VCaP (cell line): Measurements from ENCODE around the gene LMAN1L.

Source experiments
- H3K27ac ChIP-seq: fragments of 450-650 bp; 2 replicates; pipeline ENCODE4 v1.5.1; 2017
- CTCF ChIP-seq: fragments of 450-650 bp; conservative IDR thresholded peaks from 2 replicates; pipeline ENCODE4 v1.5.1; 2017; ENCODE audit warnings: mild to moderate bottlenecking, moderate library complexity

LMAN1L gene

DNA sequence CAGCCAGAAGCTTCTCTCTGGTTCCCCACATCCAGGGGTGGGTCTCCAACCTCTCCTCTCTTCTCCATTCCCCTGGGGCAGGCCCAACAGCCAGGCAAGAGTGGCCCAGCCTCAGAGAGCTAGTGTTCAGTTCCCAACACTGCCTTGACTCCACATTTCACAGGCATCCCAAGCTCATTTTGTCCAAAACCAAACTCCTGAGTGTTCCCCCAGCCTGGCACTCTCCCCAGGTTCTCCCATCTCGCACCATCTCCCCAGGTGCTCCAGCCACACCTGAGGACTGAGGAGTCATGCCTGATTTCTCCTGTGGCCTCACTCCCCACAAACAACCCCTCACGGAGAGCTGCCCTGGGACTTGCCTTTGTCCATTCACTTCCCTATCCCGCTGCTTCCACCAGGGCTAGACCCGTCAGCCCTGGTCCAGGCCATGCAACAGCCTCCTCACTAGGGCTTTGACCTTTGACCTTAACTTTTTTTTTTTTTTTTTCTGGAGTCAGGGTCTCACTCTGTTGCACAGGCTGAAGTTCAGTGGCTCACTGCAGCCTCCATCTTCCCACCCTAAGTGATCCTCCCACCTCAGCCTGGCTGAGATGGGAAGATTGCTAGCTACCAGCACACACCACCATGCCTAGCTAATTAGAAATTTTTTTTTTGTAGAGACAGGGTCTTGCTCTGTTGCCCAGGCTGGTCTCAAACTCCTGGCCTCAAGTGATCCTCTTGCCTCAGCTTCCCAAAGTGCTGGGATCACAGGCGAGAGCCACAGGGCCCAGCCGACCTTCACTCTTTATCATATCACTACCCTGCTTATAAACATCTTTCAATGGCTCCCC lies 34.7 kb upstream of the LMAN1L start:
- TF ChIP-seq CTCF: no peak
- no peak overlapping the region for H3K27ac ChIP-seq

GRCh38 chr15:74778599-74778970 lies 34.0 kb upstream of the LMAN1L start:
- peak overlapping the region; percentile 5; the same call in 1 of the 2 replicates for H3K27ac ChIP-seq
- no peak for TF ChIP-seq CTCF

DNA sequence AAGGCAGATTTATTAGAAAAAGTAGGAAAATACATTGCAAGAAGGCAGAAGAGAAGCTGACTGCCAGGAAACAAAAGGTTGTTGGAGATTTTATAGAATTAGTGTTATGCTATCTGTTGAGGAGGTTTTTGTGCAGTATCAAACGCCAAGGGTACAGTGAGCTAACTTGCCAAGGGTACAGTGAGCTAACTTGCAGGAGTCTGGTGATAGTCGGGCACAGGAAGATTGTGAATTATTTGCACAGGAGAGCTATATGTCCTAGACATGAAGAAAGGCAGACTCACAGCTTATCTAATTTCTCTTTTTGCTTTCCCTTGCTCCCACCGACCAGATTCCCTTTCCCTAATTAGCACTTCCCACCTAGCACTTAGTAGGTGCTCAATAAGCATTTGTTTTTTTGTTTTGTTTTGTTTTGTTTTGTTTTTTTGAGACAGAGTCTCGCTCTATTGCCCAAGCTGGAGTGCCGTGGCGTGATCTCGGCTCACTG lies 33.4 kb upstream of the LMAN1L start:
- H3K27ac ChIP-seq: peak overlapping the region; percentile 5
- TF ChIP-seq CTCF: no peak

DNA sequence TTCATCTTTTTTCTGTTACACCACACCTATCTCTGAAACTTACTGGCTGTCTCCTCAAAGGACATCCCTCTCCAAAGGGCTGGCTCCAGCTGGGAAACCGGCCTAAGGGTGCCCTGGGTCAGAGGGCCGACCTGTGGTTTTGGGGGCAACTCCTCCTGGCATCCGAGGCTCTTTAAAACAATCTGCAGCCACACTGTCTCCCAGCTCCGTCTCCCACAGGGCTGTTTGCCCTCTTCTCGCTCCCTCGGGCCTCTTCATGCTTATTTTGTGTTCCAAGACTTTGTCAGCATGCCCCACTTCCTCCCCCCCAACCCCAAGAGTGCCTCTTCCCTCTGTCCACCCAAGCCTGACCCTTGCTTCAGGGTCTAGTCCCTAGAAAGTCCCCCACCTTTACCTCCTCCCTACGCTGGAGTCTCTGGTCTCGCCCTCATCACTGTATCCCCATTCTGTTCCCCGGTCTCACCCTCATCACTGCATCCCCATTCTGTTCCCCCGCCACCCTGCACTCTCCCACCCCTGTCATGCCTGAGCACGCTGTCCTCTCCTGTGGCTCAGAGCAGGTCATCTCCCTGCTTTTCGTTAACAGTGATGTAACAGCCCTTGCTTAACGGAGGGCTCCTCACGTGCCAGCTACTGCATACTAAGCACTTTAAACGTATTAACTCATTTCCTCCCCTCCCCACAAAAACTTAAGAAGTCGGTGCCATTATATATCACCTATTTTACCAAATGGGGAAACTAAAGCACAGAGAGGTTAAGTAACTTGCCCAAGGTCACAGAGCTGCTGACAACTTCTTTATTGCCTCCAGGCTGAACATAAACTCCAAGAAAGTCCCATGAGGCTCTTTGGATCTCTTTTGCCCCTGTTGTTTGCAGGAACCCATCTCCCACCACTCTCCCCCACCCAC lies 31.9 kb upstream of the LMAN1L start:
- H3K27ac ChIP-seq: peak overlapping the region; percentile 97; the same call in 1 of the 2 replicates
- TF ChIP-seq CTCF: no peak

- TF ChIP-seq CTCF: peak; percentile 100
- peak within 1 kb of the TSS; percentile 97 for H3K27ac ChIP-seq
Measured at GRCh38 chr15:74781431-74782258, 31.0 kb upstream of the LMAN1L start, which contains the start of gene CSK. Gene CSK, plus strand, starts transcription at chr15:74782080. Its CDS starts 16,218 bp downstream, at chr15:74798298.

DNA sequence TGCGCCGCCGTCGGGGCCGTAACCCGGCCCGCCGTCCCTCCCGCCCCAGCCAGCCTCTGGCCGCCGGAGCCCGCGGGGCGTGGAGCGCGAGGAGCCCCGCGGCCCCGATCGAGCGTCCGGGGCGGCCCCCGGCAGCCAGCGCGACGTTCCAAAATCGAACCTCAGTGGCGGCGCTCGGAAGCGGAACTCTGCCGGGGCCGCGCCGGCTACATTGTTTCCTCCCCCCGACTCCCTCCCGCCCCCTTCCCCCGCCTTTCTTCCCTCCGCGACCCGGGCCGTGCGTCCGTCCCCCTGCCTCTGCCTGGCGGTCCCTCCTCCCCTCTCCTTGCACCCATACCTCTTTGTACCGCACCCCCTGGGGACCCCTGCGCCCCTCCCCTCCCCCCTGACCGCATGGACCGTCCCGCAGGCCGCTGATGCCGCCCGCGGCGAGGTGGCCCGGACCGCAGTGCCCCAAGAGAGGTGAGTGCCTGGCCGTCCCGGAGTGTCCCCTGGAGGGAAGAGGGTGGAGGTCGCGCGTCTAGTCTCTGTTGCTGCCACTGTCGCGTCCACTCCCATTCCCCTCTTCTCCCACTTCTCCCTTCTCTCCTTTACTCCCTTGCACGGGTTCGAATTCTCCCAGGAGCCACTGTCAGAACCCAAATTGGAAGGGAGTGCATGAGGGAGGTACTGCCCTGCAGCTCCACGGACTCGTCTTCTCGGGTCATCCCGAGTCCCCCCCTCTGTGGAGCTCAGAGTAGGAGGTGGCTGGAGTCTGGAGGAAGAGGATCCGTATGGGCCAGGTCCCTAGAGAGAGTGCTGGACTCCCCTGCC lies 30.2 kb upstream of the LMAN1L start:
- no peak for TF ChIP-seq CTCF
- H3K27ac ChIP-seq: peak overlapping the region; percentile 97
